Dermis lymphatic vessel endothelial cell (primary cell): ENCODE data around the gene EGR2. TPM values are rescaled to one million over a fixed set of nuclear protein-coding genes. Genes with fewer than 3 reads are reported as not detected.

Experiments
- total RNA-seq: library from RNA; depleted of rRNA; stranded (reverse); fragments of >200 nt; gene quantifications from 2 replicates; pipeline ENCODE4 v1.2.1, GENCODE V29; 2014

Gene EGR2
- 0.17 and 0.22 TPM in 2 replicates for total RNA-seq

DNA sequence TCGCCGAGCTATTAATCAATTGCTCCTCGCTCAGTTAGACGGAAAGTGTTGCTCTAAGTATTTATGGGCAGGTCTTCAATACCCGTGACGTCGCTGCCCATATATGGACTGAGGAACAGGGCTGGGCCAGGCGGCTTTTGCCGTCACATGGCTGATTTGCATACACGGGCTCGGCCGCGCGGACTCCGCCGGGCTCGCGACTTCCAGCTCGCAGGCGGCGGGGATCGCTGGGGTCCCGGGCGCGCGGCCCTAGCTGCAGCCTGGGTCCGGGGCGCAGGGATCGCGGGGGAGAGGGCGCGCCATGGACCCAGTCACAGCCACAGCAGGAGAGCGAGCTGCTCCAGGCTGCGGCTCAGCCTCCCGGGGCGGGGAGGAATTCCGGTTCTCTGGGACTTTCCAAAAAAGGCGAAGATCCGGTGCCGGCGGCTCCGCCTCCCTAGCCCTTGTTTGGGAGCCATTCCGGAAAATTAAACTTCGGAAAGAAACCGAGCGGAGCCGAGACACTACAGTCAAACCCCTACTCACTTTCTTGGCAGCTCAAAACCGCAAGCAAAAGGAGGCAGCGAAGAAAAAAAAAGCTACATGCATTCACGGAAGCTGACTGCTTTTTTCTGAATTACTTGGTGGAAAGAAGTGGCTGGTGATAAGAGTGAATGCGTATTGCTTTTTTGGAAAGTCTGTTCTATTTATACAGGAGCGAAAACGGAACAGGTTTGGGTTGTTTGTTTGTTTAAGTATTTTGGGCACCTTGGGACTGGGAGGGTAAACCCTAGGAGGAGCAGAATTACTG lies at the start of gene EGR2:
TSS of gene EGR2 (minus strand) at position 36 of the 790 bp plus-strand sequence. CDS start 337 bp downstream, outside the sequence.

GRCh38 chr10:62804356-62805230 lies 11.6 kb downstream of the EGR2 start, which contains the start of gene ADO:
Gene ADO, plus strand, starts transcription at chr10:62804720. Its CDS starts 340 bp downstream, at chr10:62805060.

Other genes starting within 250 kb of the EGR2 start
- 10.7 and 12.9 TPM in 2 replicates for gene ADO, start 11.6 kb downstream of the EGR2 start, total RNA-seq